Ovary (tissue), 9 donors: ENCODE results near the gene PCDHA1. TPM values are rescaled to one million over a fixed set of nuclear protein-coding genes. Genes with fewer than 3 reads are reported as not detected.

Experiments used
- DNase-seq, 5 donors: peaks; one replicate each; pipeline ENCODE4 v3.0.0-alpha.2; 2019 to 2020
- H3K27ac ChIP-seq, 2 donors: fragments of 200-600 bp; one replicate each; pipeline versions ENCODE4 v1.5.1 to v1.8.0; 2019 to 2022
- H3K27me3 ChIP-seq: fragments of 200-600 bp; one replicate; pipeline ENCODE4 v1.8.0; 2022
- H3K36me3 ChIP-seq: fragments of 200-600 bp; sonication (generic); one replicate; pipeline ENCODE4 v1.5.1; 2019
- H3K4me1 ChIP-seq: one replicate; pipeline ENCODE4 v1.8.1; 2013; ENCODE audit warnings: mild to moderate bottlenecking, moderate library complexity; ENCODE audit not compliant: insufficient read depth
- H3K4me3 ChIP-seq: fragments of 200-600 bp; sonication (generic); one replicate; pipeline ENCODE4 v1.5.1; 2017
- H3K9me3 ChIP-seq, 2 donors: fragments of 200-600 bp in 1 of 2; sonication (generic) in 1 of 2; one replicate each; pipeline versions ENCODE4 v1.5.1 to v1.8.1; 2013 to 2019; ENCODE audit warnings: mild to moderate bottlenecking in 1 of 2, moderate library complexity in 1 of 2
- CTCF ChIP-seq, 3 donors: fragments of 450-650 bp in 2 of 3; fragments of 200-600 bp in 1 of 3; IDR thresholded peaks; one replicate each; pipeline versions ENCODE4 v1.5.1 to v1.8.0; 2016 to 2022; ENCODE audit warnings: antibody characterized with exemption in 3 of 3, mild to moderate bottlenecking in 1 of 3
- EP300 ChIP-seq: sonication (generic); formaldehyde crosslinking; IDR thresholded peaks from one replicate; pipeline ENCODE4 v1.6.1; 2017; ENCODE audit warnings: antibody characterized with exemption
- POLR2A ChIP-seq: fragments of 450-650 bp; IDR thresholded peaks from one replicate; pipeline ENCODE4 v1.6.1; 2017; ENCODE audit warnings: antibody characterized with exemption, mild to moderate bottlenecking, moderate library complexity
- WGBS, 3 donors: extraction: QIAGEN DNeasy Blood & Tissue Kit in 1 of 3; methylation state at CpG; one replicate each; pipeline versions ENCODE4 v1.1.5 to v1.1.7; 2013 to 2017; 5-methylcytosine and 5-hydroxymethylcytosine counted together
- intact Hi-C, 4 donors: fragments of 100-400 bp; cut with DNase I; formaldehyde crosslinking; loops; one replicate each; pipeline versions ENCODE4 v1.11.0 to v1.15.1; 2022 to 2023
- polyA plus RNA-seq, 2 donors: library from polyadenylated mRNA; stranded (reverse); fragments of 200-250 nt in 1 of 2; fragments of 350-450 nt in 1 of 2; fragmentation: Illumina TruSeq in 1 of 2; extraction: RNeasy Lipid Tissue Mini Kit (QIAGEN cat#74804) in 1 of 2; gene quantifications; one replicate each; pipeline ENCODE4 v1.2.3, GENCODE V29; 2013 to 2014
- small RNA-seq: library from RNA; depleted of rRNA; stranded (forward); fragments of <200 nt; gene quantifications from one replicate; pipeline ENCODE3, GENCODE V24; 2016
- total RNA-seq, 7 donors: library from RNA; depleted of rRNA in 2 of 7; stranded (reverse); fragments of >200 nt in 2 of 7; fragmentation: NEBNext Ultra II Directional in 3 of 7; extraction: Animal tissue kit (Norgen Biotek cat#: 25700) in 3 of 7; gene quantifications; one replicate each; pipeline versions ENCODE4 v1.1.0 to v1.2.4, GENCODE V29; 2016 to 2023
- donor health status: DM: no; HTN: no; CAD: no; lungs with moderate emphysema.
- donor health status: DM: no; HTN: no; CAD: no.
- donor health status: Bipolar disorder and iron deficiency.
- donor health status: DM: yes; HTN: yes; CAD: no.
- donor health status: DM: no; HTN: no; CAD: no.
- donor health status: DM: yes; HTN: yes; CAD: no.

The PCDHA1 gene
- total and polyA plus RNA-seq, 9 donors = 0.05 TPM; not detected in 8

DNA sequence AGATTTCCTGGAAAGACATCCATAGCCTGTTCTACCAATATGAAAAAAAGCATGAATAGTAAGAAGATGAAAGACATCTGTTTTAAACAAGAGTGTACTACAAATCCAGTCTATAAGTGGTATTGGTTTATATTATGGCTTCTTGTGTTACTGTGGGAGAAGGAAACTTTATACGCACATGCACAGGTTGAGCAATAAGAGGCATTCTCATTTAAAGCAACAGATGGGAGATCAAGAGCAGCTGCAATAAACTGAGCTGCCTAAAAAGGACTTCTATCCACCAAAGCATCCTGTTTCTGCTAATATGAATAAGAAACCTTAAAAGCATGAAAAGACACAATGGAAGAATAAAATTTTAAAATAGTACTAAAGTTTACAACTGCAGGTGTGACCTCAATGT lies 256.6 kb downstream of the PCDHA1 start:
- Histone ChIP-seq H3K27ac (no peak overlapping the region), H3K27me3 (no peaks in the 10 kb centered on the region), H3K4me3 (no peak overlapping the region), H3K4me1 (peaks cover 2% of the 10 kb centered on the region), H3K9me3 (no peaks in the 10 kb centered on the region), H3K36me3 (no peaks in the 10 kb centered on the region)
- TF ChIP-seq EP300 (no peak), POLR2A (no peak), CTCF (IDR thresholded peaks at IDR 0.05) (no peak)
- intact Hi-C loops = no loop called here
- DNase-seq = no peak
- WGBS, 3 donors = 42 to 73% (median 51%) methylated on average over 1 of the region's 1 CpG

DNA sequence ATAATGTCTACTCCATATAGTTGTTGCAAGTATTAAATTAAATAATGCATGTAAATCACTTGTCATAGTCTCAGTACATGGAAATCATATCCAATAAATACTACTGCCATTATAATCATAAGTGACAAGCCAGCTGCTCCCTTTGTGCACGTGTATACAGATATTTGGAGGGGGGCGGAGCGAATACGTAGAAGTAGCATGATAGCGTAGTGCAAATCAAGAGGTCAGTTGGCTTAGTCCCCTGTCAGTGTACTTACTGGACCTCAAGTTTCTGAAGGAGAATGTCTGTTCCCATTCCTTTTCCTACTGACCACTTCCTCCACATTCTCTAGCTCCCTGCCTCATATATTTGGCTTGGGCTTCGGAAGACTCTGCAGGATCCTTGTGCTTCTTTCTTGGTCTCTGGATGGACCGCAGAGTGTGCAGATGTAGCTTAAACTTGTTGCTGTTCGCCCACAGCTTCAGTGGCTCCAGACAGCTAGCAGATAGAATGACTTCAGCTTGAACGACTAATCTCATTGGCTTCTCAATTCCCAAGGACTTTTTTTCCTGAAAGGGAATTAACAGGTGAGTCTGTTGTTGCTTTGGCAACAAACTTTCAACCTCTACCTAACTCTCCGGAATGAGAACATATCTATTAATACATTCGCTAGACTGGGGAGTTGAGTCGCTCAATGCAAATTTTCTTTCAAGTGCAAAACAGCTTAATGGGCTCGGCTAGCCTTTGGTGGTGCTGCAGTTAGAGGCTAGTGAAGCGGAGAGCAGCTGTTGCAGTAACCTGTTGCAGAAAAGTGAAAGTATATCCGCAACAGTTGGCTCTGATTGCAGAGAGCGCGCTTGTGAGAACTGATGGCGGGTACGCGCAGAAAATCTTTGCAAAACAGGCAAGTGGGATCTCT lies 264.9 kb downstream of the PCDHA1 start, which contains the start of gene PCDHB1:
Gene PCDHB1 (plus strand): TSS at position 753 of the 899 bp plus-strand sequence. CDS start 97 bp downstream, at position 850.
- no peak for DNase-seq
- TF ChIP-seq CTCF (IDR thresholded peaks at IDR 0.05) (no peak), EP300 (no peak), POLR2A (no peak)
- H3K36me3 ChIP-seq = no peaks in the 10 kb centered on the region
- peak within 1 kb of the TSS; percentile 30 for H3K4me3 ChIP-seq
- WGBS, 3 donors = 11 to 17% (median 13%) methylated on average over 20 of the region's 20 CpGs
- H3K27ac ChIP-seq = no peak within 1 kb of the TSS
- intact Hi-C loops = loop anchor here in 1 of 4 donors (10.0 kb wide), 1 partner anchor 666 kb away; no protein-coding TSS in a partner anchor
- H3K4me1 ChIP-seq = no peaks in the 10 kb centered on the region
- no peaks in the 10 kb centered on the region for H3K27me3 ChIP-seq
- H3K9me3 ChIP-seq = peaks cover 0 to 4% of the 10 kb centered on the region in 2 donors

DNA sequence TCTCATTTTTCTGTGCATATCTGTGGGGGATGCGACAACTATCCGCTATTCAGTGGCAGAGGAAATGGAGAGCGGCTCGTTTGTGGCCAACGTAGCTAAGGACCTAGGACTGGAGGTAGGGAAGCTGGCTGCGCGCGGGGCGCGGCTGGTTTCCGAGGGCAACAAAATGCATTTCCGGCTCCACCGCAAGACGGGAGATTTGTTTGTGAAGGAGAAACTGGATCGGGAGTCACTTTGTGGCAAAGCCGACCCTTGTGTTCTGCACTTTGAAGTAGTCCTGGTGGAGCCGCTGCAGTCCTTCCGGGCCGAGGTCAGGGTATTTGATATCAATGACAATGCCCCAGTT lies 265.6 kb downstream of the PCDHA1 start:
- TF ChIP-seq CTCF (IDR thresholded peaks at IDR 0.05) (no peak), EP300 (no peak), POLR2A (no peak)

More for the DNA sequence above, 265.6 kb downstream of the PCDHA1 start:
- Histone ChIP-seq H3K4me3 (peak overlapping the region; percentile 30), H3K36me3 (no peaks in the 10 kb centered on the region), H3K9me3 (peaks cover 0 to 4% of the 10 kb centered on the region in 2 donors), H3K27ac (no peak overlapping the region), H3K4me1 (no peaks in the 10 kb centered on the region), H3K27me3 (no peaks in the 10 kb centered on the region)
- WGBS, 3 donors = 2 to 3% (median 3%) methylated on average over 16 to 19 of the region's 19 CpGs
- intact Hi-C loops = loop anchor here in 1 of 4 donors (10.0 kb wide), 1 partner anchor 667 kb away; no protein-coding TSS in a partner anchor
- DNase-seq = no peak

Small RNA genes within 50 kb of the gene (small RNA-seq; reads per million reads assigned to genes)
- gene AC010223.1 = not detected

Other genes starting within 250 kb of the PCDHA1 start
- gene EIF4EBP3, start 238.5 kb upstream of the PCDHA1 start, total RNA-seq = 10 to 100 TPM in 6 of 7 donors, 1 to 10 TPM in 1; 8.6 to 23.6 (median 17.8) TPM
- gene EIF4EBP3, start 238.5 kb upstream of the PCDHA1 start, polyA plus RNA-seq = 10 to 100 TPM; 16.0 to 30.2 TPM
- 10 to 100 TPM; 11.7 to 34.4 (median 20.1) TPM for gene SRA1, start 228.7 kb upstream of the PCDHA1 start, total RNA-seq
- gene SRA1, start 228.7 kb upstream of the PCDHA1 start, polyA plus RNA-seq = 10 to 100 TPM; 16.9 to 33.2 TPM
- gene APBB3, start 221.5 kb upstream of the PCDHA1 start, total RNA-seq = 10 to 100 TPM; 33.0 to 47.6 (median 39.5) TPM
- gene APBB3, start 221.5 kb upstream of the PCDHA1 start, polyA plus RNA-seq = 10 to 100 TPM; 13.1 to 36.1 TPM
- 10 to 100 TPM; 22.3 to 65.7 (median 47.1) TPM for gene SLC35A4, start 221.3 kb upstream of the PCDHA1 start, total RNA-seq
- gene SLC35A4, start 221.3 kb upstream of the PCDHA1 start, polyA plus RNA-seq = 10 to 100 TPM; 27.1 to 80.2 TPM
- gene CD14, start 153.0 kb upstream of the PCDHA1 start, total RNA-seq = 10 to 100 TPM; 26.5 to 96.0 (median 48.6) TPM
- 10 to 100 TPM in 1 of 2 donors, 1 to 10 TPM in 1; 8.7 to 37.7 TPM for gene CD14, start 153.0 kb upstream of the PCDHA1 start, polyA plus RNA-seq
- 10 to 100 TPM; 12.2 to 62.8 (median 14.9) TPM for gene TMCO6, start 146.7 kb upstream of the PCDHA1 start, total RNA-seq
- 10 to 100 TPM in 1 of 2 donors, 1 to 10 TPM in 1; 8.0 to 33.2 TPM for gene TMCO6, start 146.7 kb upstream of the PCDHA1 start, polyA plus RNA-seq
- gene NDUFA2, start 138.5 kb upstream of the PCDHA1 start, total RNA-seq = 100 to 1,000 TPM in 1 of 7 donors, 10 to 100 TPM in 6; 44.6 to 107 (median 46.9) TPM
- 100 to 1,000 TPM in 1 of 2 donors, 10 to 100 TPM in 1; 42.6 to 123 TPM for gene NDUFA2, start 138.5 kb upstream of the PCDHA1 start, polyA plus RNA-seq
- gene IK, start 138.3 kb upstream of the PCDHA1 start, total RNA-seq = 100 to 1,000 TPM in 1 of 7 donors, 10 to 100 TPM in 6; 70.9 to 112 (median 78.0) TPM
- 100 to 1,000 TPM in 1 of 2 donors, 10 to 100 TPM in 1; 99.8 to 184 TPM for gene IK, start 138.3 kb upstream of the PCDHA1 start, polyA plus RNA-seq
- 10 to 100 TPM in 6 of 7 donors, 1 to 10 TPM in 1; 9.1 to 16.6 (median 13.7) TPM for gene WDR55, start 121.2 kb upstream of the PCDHA1 start, total RNA-seq
- gene WDR55, start 121.2 kb upstream of the PCDHA1 start, polyA plus RNA-seq = 10 to 100 TPM in 1 of 2 donors, 1 to 10 TPM in 1; 9.9 to 12.3 TPM
- gene DND1, start 112.6 kb upstream of the PCDHA1 start, total RNA-seq = 1 to 10 TPM in 2 of 7 donors, under 1 TPM in 5; 0.30 to 1.2 (median 0.69) TPM
- under 1 TPM in 1 of 2 donors, not detected in 1; 0.98 TPM for gene DND1, start 112.6 kb upstream of the PCDHA1 start, polyA plus RNA-seq
- 10 to 100 TPM; 26.8 to 48.2 (median 41.7) TPM for gene HARS1, start 94.8 kb upstream of the PCDHA1 start, total RNA-seq
- gene HARS1, start 94.8 kb upstream of the PCDHA1 start, polyA plus RNA-seq = 10 to 100 TPM; 38.9 to 68.6 TPM
- gene HARS2, start 94.7 kb upstream of the PCDHA1 start, total RNA-seq = 10 to 100 TPM; 15.2 to 25.2 (median 21.6) TPM
- 10 to 100 TPM; 20.9 to 27.5 TPM for gene HARS2, start 94.7 kb upstream of the PCDHA1 start, polyA plus RNA-seq
- gene ZMAT2, start 85.7 kb upstream of the PCDHA1 start, total RNA-seq = 10 to 100 TPM; 22.9 to 46.1 (median 40.2) TPM
- gene ZMAT2, start 85.7 kb upstream of the PCDHA1 start, polyA plus RNA-seq = 100 to 1,000 TPM in 1 of 2 donors, 10 to 100 TPM in 1; 59.3 to 126 TPM
- 1 to 10 TPM in 2 of 7 donors, under 1 TPM in 5; 0.34 to 1.6 (median 0.57) TPM for gene PCDHA2, start 8.7 kb downstream of the PCDHA1 start, total RNA-seq
- gene PCDHA2, start 8.7 kb downstream of the PCDHA1 start, polyA plus RNA-seq = under 1 TPM; 0.17 to 0.34 TPM
- 1 to 10 TPM in 6 of 7 donors, under 1 TPM in 1; 0.65 to 2.7 (median 1.4) TPM for gene PCDHA3, start 14.9 kb downstream of the PCDHA1 start, total RNA-seq
- 1 to 10 TPM in 1 of 2 donors, under 1 TPM in 1; 0.45 to 1.1 TPM for gene PCDHA3, start 14.9 kb downstream of the PCDHA1 start, polyA plus RNA-seq
- 1 to 10 TPM in 3 of 7 donors, under 1 TPM in 4; 0.76 to 2.7 (median 1.00) TPM for gene PCDHA4, start 20.9 kb downstream of the PCDHA1 start, total RNA-seq
- under 1 TPM; 0.18 to 0.42 TPM for gene PCDHA4, start 20.9 kb downstream of the PCDHA1 start, polyA plus RNA-seq
- 1 to 10 TPM in 1 of 7 donors, under 1 TPM in 6; 0.11 to 1.4 (median 0.54) TPM for gene PCDHA5, start 35.5 kb downstream of the PCDHA1 start, total RNA-seq
- gene PCDHA5, start 35.5 kb downstream of the PCDHA1 start, polyA plus RNA-seq = under 1 TPM; 0.07 to 0.08 TPM
- gene PCDHA6, start 41.8 kb downstream of the PCDHA1 start, total RNA-seq = 1 to 10 TPM in 3 of 7 donors, under 1 TPM in 4; 0.32 to 1.7 (median 0.97) TPM
- gene PCDHA6, start 41.8 kb downstream of the PCDHA1 start, polyA plus RNA-seq = under 1 TPM; 0.18 to 0.33 TPM
- 1 to 10 TPM in 1 of 7 donors, under 1 TPM in 6; 0.35 to 1.4 (median 0.65) TPM for gene PCDHA7, start 48.1 kb downstream of the PCDHA1 start, total RNA-seq
- under 1 TPM; 0.25 to 0.35 TPM for gene PCDHA7, start 48.1 kb downstream of the PCDHA1 start, polyA plus RNA-seq
- gene PCDHA8, start 55.0 kb downstream of the PCDHA1 start, total RNA-seq = under 1 TPM; 0.23 to 0.72 (median 0.43) TPM
- under 1 TPM in 1 of 2 donors, not detected in 1; 0.02 TPM for gene PCDHA8, start 55.0 kb downstream of the PCDHA1 start, polyA plus RNA-seq
- gene PCDHA9, start 62.2 kb downstream of the PCDHA1 start, total RNA-seq = under 1 TPM; 0.34 to 0.60 (median 0.50) TPM
- gene PCDHA9, start 62.2 kb downstream of the PCDHA1 start, polyA plus RNA-seq = under 1 TPM in 1 of 2 donors, not detected in 1; 0.05 TPM
- gene PCDHA10, start 69.8 kb downstream of the PCDHA1 start, total RNA-seq = 1 to 10 TPM; 1.0 to 4.0 (median 1.5) TPM
- gene PCDHA10, start 69.8 kb downstream of the PCDHA1 start, polyA plus RNA-seq = 1 to 10 TPM in 1 of 2 donors, under 1 TPM in 1; 0.06 to 1.9 TPM
- gene PCDHA11, start 82.8 kb downstream of the PCDHA1 start, total RNA-seq = under 1 TPM; 0.23 to 0.79 (median 0.53) TPM
- under 1 TPM; 0.04 to 0.08 TPM for gene PCDHA11, start 82.8 kb downstream of the PCDHA1 start, polyA plus RNA-seq
- 1 to 10 TPM in 2 of 7 donors, under 1 TPM in 5; 0.27 to 1.3 (median 0.56) TPM for gene PCDHA12, start 89.2 kb downstream of the PCDHA1 start, total RNA-seq
- gene PCDHA12, start 89.2 kb downstream of the PCDHA1 start, polyA plus RNA-seq = under 1 TPM; 0.04 to 0.20 TPM
- under 1 TPM in 6 of 7 donors, not detected in 1; 0.32 to 0.92 (median 0.47) TPM for gene PCDHA13, start 96.0 kb downstream of the PCDHA1 start, total RNA-seq
- under 1 TPM; 0.01 to 0.17 TPM for gene PCDHA13, start 96.0 kb downstream of the PCDHA1 start, polyA plus RNA-seq
- gene PCDHAC1, start 140.2 kb downstream of the PCDHA1 start, total RNA-seq = under 1 TPM; 0.40 to 0.82 (median 0.57) TPM
- under 1 TPM; 0.04 to 0.15 TPM for gene PCDHAC1, start 140.2 kb downstream of the PCDHA1 start, polyA plus RNA-seq
- 1 to 10 TPM in 2 of 7 donors, under 1 TPM in 5; 0.15 to 2.1 (median 0.72) TPM for gene PCDHAC2, start 180.3 kb downstream of the PCDHA1 start, total RNA-seq
- gene PCDHAC2, start 180.3 kb downstream of the PCDHA1 start, polyA plus RNA-seq = 1 to 10 TPM in 1 of 2 donors, under 1 TPM in 1; 0.06 to 1.4 TPM